ENCODE data around the gene DCAF12L1. TPM values are rescaled to one million over a fixed set of nuclear protein-coding genes. Genes with fewer than 3 reads are reported as not detected.

Gene DCAF12L1
- total RNA-seq (2022; extraction: Qiagen RNA extraction), result not detected in 5 replicates

DNA sequence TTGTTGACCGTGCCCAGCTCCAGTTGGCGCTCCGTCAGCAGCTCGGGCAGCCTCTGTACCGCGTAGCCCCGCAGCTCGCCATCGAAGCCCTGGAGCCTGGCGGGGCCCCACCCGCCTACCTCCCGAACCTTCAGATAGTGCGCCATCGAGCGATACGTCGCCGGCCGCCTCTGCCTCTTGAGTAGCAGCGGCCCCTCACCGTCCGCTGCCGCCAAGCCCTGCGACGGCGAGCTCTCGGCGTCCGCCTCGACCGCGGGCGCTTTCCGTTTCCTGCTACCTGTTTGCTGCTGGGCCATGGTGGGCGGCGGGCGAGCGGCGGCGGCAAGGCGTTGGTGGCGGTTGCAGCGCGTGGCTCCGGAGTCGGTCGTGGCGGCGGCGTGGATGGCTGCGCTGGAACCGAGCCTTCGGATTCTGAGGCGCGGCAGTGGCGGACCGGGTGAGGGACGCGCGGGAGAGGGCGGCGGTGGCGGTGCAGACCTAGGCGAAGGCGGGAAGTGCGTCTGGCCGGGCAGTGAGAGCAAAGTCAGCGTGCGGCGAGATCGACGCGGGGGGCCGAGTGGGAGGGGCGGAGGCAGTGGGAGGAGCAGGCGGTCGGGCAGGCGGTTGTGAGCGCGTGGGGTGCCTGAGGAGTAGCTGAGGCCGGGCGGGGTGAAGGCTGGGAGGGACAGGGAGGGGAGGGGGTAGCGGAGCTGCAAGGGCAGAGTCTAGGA, at the start of gene DCAF12L1:
DCAF12L1 (minus strand) TSS at position 502 of the 710 bp plus-strand sequence; CDS start at position 296, 206 bp downstream.

Measured in A549 treated with AZD2906 at 1 μM for 4 hours (cell line).